MCF 10A (cell line): ENCODE measurements around the gene COL4A1. TPM values are rescaled to one million over a fixed set of nuclear protein-coding genes. Genes with fewer than 3 reads are reported as not detected.

Experiments
- BruUV-seq: library from RNA; stranded (reverse); fragments of 400-500 nt; replicated peaks from 2 replicates; lab custom pipeline; 2021; lab: Mats Ljungman, UMichigan
- CTCF ChIA-PET: fragments of 300-600 bp; sonication (Branson Sonifier 250); formaldehyde crosslinking; extraction: SDS; loops from one replicate; lab custom pipeline; 2021; ENCODE audit warnings: antibody characterized with exemption, inconsistent platforms; lab: Yijun Ruan, JAX
- POLR2A ChIA-PET: fragments of 300-600, 350-650 bp; sonication (Branson Sonifier 250); formaldehyde crosslinking; extraction: SDS; loops from one replicate; lab custom pipeline; 2020; ENCODE audit warnings: antibody characterized with exemption, inconsistent platforms; lab: Yijun Ruan, JAX
- DNase-seq: peaks from one replicate; pipeline ENCODE4 v3.0.0-alpha.2; 2018; ENCODE audit not compliant: unreplicated experiment
- H3K27ac Mint-ChIP-seq: one replicate; pipeline ENCODE4 v1.8.0; 2022; ENCODE audit warnings: mild to moderate bottlenecking, low read depth, mixed read lengths; ENCODE audit not compliant: unreplicated experiment
- H3K27me3 Mint-ChIP-seq: one replicate; pipeline ENCODE4 v1.8.0; 2022; ENCODE audit warnings: mixed read lengths; ENCODE audit not compliant: insufficient read depth, unreplicated experiment
- H3K36me3 Mint-ChIP-seq: one replicate; pipeline ENCODE4 v1.8.0; 2022; ENCODE audit warnings: mild to moderate bottlenecking, moderate library complexity, mixed read lengths; ENCODE audit not compliant: insufficient read depth, unreplicated experiment
- H3K4me1 Mint-ChIP-seq: one replicate; pipeline ENCODE4 v1.8.0; 2022; ENCODE audit warnings: mixed read lengths; ENCODE audit not compliant: insufficient read depth, unreplicated experiment
- H3K4me3 Mint-ChIP-seq: one replicate; pipeline ENCODE4 v1.8.0; 2022; ENCODE audit warnings: mild to moderate bottlenecking, moderate library complexity, mixed read lengths; ENCODE audit not compliant: unreplicated experiment
- H3K9me3 Mint-ChIP-seq: one replicate; pipeline ENCODE4 v1.8.0; 2022; ENCODE audit warnings: mixed read lengths; ENCODE audit not compliant: unreplicated experiment
- CTCF ChIP-seq: fragments of 200-600 bp; IDR thresholded peaks from one replicate; pipeline ENCODE4 v1.8.0; 2022; ENCODE audit warnings: antibody characterized with exemption, mild to moderate bottlenecking; ENCODE audit not compliant: unreplicated experiment
- intact Hi-C: fragments of 100-400 bp; cut with micrococcal nuclease; formaldehyde crosslinking; loops from 2 replicates; pipeline ENCODE4 v1.14.1; 2022
- total RNA-seq: library from RNA; stranded (reverse); gene quantifications from 2 replicates; pipeline ENCODE4 v1.2.3, GENCODE V29; 2022

COL4A1 gene
- total RNA-seq, 1 experiment from 2014 or later, result 42.1 TPM

- Mint-ChIP-seq H3K4me3 (peak overlapping the region; percentile 87), H3K4me1 (no peaks in the 10 kb centered on the region), H3K27me3 (no peaks in the 10 kb centered on the region), H3K36me3 (no peaks in the 10 kb centered on the region), H3K9me3 (no peaks in the 10 kb centered on the region), H3K27ac (peak overlapping the region; percentile 86)
- TF ChIP-seq CTCF, result no peak
- ChIA-PET CTCF (interaction anchor here (0.6 to 1.3 kb wide), 3 partner anchors 23 to 1178 kb away, joined by 3 to 4 read pairs (median 3); no protein-coding TSS in a partner anchor), POLR2A (interaction anchor here (0.6 to 1.7 kb wide), 3 partner anchors 15 to 354 kb away, joined by 3 to 7 read pairs (median 3); no protein-coding TSS in a partner anchor)
- DNase-seq, result no peak
- TSS peak; percentile 39 for BruUV-seq
- intact Hi-C loops, result no loop called here
These were observed 168.3 kb downstream of the COL4A1 start for GRCh38 chr13:110138700-110139036.

- Mint-ChIP-seq H3K9me3 (no peaks in the 10 kb centered on the region), H3K4me3 (peak overlapping the region; percentile 87), H3K27ac (peak overlapping the region; percentile 86), H3K36me3 (no peaks in the 10 kb centered on the region), H3K4me1 (no peaks in the 10 kb centered on the region), H3K27me3 (no peaks in the 10 kb centered on the region)
- intact Hi-C loops, result no loop called here
- CTCF ChIA-PET, result interaction anchor here (0.7 to 3.1 kb wide), 6 partner anchors 8 to 1177 kb away, joined by 3 to 10 read pairs (median 3); no protein-coding TSS in a partner anchor
- POLR2A ChIA-PET, result interaction anchor here (0.6 to 1.9 kb wide), 9 partner anchors 11 to 1224 kb away, joined by 3 to 7 read pairs (median 3); no protein-coding TSS in a partner anchor
- no peak for TF ChIP-seq CTCF
- peak; percentile 83 for DNase-seq
- no TSS peak for BruUV-seq
These were observed 168.8 kb downstream of the COL4A1 start for GRCh38 chr13:110138010-110138699.

- intact Hi-C loops, result loop anchor here (2.0 kb wide), 1 partner anchor 29 kb away; no protein-coding TSS in a partner anchor
- Mint-ChIP-seq H3K4me1 (no peaks in the 10 kb centered on the region), H3K9me3 (no peaks in the 10 kb centered on the region), H3K27ac (peak overlapping the region; percentile 86), H3K36me3 (no peaks in the 10 kb centered on the region), H3K27me3 (no peaks in the 10 kb centered on the region), H3K4me3 (peak overlapping the region; percentile 87)
- TF ChIP-seq CTCF, result peak; percentile 14
- CTCF ChIA-PET, result interaction anchor here (0.7 to 3.1 kb wide), 7 partner anchors 9 to 1177 kb away, joined by 3 to 10 read pairs (median 3); no protein-coding TSS in a partner anchor
- POLR2A ChIA-PET, result interaction anchor here (0.6 to 1.9 kb wide), 7 partner anchors 11 to 1224 kb away, joined by 3 to 7 read pairs (median 3); no protein-coding TSS in a partner anchor
- no TSS peak for BruUV-seq
- DNase-seq, result peak; percentile 80
These were observed 169.3 kb downstream of the COL4A1 start for GRCh38 chr13:110137680-110138009.
